Uterus (tissue), 2 donors: ENCODE results near the gene GNE.

ENCODE experiments used
- POLR2A ChIP-seq, 2 donors: fragments of 450-650 bp; IDR thresholded peaks; one replicate each; pipeline ENCODE4 v1.6.1; 2016; ENCODE audit warnings: antibody characterized with exemption in 2 of 2, mild to moderate bottlenecking in 1 of 2, moderate library complexity in 1 of 2
- TF ChIP-seq, protein P1 (sequence below), 4 experiments: fragments of 200-600 bp in 2 of 4; fragments of 450-650 bp in 2 of 4; sonication (generic) in 2 of 4; IDR thresholded peaks; one replicate each; pipeline ENCODE4 v1.5.1; 2016 to 2019; ENCODE audit warnings: antibody characterized with exemption in 4 of 4, mild to moderate bottlenecking in 2 of 4, moderate library complexity in 1 of 4

DNA sequence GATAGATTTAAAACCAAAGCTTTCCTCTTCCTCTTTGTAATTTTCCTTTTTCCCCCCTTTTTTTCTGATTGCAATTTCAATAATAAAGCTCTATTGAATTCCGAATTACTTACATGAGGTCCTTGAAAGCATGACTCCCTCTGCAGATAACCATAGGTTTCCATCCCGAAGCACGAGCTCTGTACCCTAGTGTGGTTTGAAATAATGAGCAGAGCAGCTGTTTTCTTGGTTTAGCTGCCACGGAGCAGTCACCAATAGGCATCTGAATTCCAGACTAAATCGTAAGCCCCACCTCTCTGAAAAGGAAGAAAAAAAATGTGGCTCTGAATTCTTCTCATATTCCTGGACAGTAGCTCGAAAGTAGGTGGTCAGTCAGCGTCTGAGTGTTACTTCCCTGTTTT, 18.5 kb upstream of the GNE start:
- TF ChIP-seq, protein P1, sequence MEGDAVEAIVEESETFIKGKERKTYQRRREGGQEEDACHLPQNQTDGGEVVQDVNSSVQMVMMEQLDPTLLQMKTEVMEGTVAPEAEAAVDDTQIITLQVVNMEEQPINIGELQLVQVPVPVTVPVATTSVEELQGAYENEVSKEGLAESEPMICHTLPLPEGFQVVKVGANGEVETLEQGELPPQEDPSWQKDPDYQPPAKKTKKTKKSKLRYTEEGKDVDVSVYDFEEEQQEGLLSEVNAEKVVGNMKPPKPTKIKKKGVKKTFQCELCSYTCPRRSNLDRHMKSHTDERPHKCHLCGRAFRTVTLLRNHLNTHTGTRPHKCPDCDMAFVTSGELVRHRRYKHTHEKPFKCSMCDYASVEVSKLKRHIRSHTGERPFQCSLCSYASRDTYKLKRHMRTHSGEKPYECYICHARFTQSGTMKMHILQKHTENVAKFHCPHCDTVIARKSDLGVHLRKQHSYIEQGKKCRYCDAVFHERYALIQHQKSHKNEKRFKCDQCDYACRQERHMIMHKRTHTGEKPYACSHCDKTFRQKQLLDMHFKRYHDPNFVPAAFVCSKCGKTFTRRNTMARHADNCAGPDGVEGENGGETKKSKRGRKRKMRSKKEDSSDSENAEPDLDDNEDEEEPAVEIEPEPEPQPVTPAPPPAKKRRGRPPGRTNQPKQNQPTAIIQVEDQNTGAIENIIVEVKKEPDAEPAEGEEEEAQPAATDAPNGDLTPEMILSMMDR (IDR thresholded peaks at IDR 0.05), result no peak
- TF ChIP-seq POLR2A (IDR thresholded peaks at IDR 0.05), result no peak
